SW 1271 (cell line): ENCODE results near the gene ARHGAP28.
"Not testable (repeated sequence)": the region's sequence is repeated elsewhere in the genome, so short reads cannot be mapped to it uniquely, and the experiment has no call there.

Experiments used
- DNase-seq, 2 experiments: peaks; one replicate each; lab custom pipeline; 2025; lab: John Stamatoyannopoulos, UW

The ARHGAP28 gene

GRCh38 chr18:6929370-6930102 lies 200.0 kb downstream of the ARHGAP28 start:
- no peak for DNase-seq

GRCh38 chr18:6934859-6935258 lies 205.3 kb downstream of the ARHGAP28 start:
- DNase-seq, result no peak

GRCh38 chr18:6938003-6938402 lies 208.5 kb downstream of the ARHGAP28 start:
- no peak for DNase-seq

GRCh38 chr18:6938403-6938802 lies 208.9 kb downstream of the ARHGAP28 start:
- DNase-seq, result not testable (repeated sequence)

GRCh38 chr18:6939972-6940371 lies 210.5 kb downstream of the ARHGAP28 start:
- DNase-seq, result no peak

GRCh38 chr18:6940451-6940850 lies 210.9 kb downstream of the ARHGAP28 start:
- DNase-seq, result no peak

- no peak for DNase-seq
These were observed 212.5 kb downstream of the ARHGAP28 start for GRCh38 chr18:6941996-6942395.

GRCh38 chr18:6942742-6943141 lies 213.2 kb downstream of the ARHGAP28 start:
- DNase-seq, result no peak

GRCh38 chr18:6943143-6943542 lies 213.6 kb downstream of the ARHGAP28 start:
- no peak for DNase-seq

- no peak for DNase-seq
These were observed 218.0 kb downstream of the ARHGAP28 start for GRCh38 chr18:6947338-6948030.

GRCh38 chr18:6948281-6949055 lies 219.0 kb downstream of the ARHGAP28 start:
- DNase-seq, result no peak

- no peak for DNase-seq
These were observed 220.5 kb downstream of the ARHGAP28 start for GRCh38 chr18:6949800-6950586.

GRCh38 chr18:6950641-6951040 lies 221.1 kb downstream of the ARHGAP28 start:
- DNase-seq, result no peak

GRCh38 chr18:6951336-6952090 lies 222.0 kb downstream of the ARHGAP28 start:
- no peak for DNase-seq

- DNase-seq, result no peak
These were observed 225.0 kb downstream of the ARHGAP28 start for GRCh38 chr18:6954501-6954900.

GRCh38 chr18:6955304-6955703 lies 225.8 kb downstream of the ARHGAP28 start:
- no peak for DNase-seq

- DNase-seq, result no peak
These were observed 227.0 kb downstream of the ARHGAP28 start for GRCh38 chr18:6956495-6956894.

- no peak for DNase-seq
These were observed 227.5 kb downstream of the ARHGAP28 start for GRCh38 chr18:6956999-6957398.

- no peak for DNase-seq
These were observed 229.6 kb downstream of the ARHGAP28 start for GRCh38 chr18:6959110-6959509.

- no peak for DNase-seq
These were observed 230.6 kb downstream of the ARHGAP28 start for GRCh38 chr18:6960124-6960523.

- peak in 1 of 2 experiments; percentile 21 for DNase-seq
These were observed 231.1 kb downstream of the ARHGAP28 start for GRCh38 chr18:6960656-6961055.
